GM19438 (cell line): ENCODE measurements around the gene ANKRD22.
A peak's percentile ranks its signal among the peaks of the same experiment; 100 is the strongest.
"Not testable (repeated sequence)": the region's sequence is repeated elsewhere in the genome, so short reads cannot be mapped to it uniquely, and the experiment has no call there.

Experiments used
- ATAC-seq: cut with Tn5 transposase; IDR thresholded peaks from one replicate; pipeline ENCODE4 v1.9.1; 2021; ENCODE audit warnings: low read depth; ENCODE audit not compliant: unreplicated experiment

The ANKRD22 gene

DNA sequence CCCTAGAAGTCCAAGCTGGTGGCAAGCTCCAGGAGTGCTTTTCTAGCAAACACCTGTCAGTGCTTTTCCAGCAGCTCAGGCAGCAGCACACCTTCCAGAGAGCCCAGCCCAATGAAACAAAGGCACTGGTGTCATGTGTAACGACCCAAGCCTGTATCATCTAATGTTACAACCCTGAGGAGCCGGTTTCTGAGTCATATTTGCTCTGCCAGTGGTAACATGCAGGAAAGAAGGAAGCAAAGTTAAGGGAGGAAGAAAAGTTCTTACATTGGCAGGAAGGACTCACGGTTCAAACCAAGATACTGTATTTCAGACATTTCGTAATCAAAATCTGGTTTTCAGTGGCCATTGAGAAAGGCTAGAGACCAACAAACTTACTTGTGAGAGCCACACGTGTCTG is at the start of gene ANKRD22:
Gene ANKRD22, minus strand, starts transcription at position 139 of the 400 bp plus-strand sequence. CDS start 237 bp downstream, outside the sequence.
- no peak for ATAC-seq

DNA sequence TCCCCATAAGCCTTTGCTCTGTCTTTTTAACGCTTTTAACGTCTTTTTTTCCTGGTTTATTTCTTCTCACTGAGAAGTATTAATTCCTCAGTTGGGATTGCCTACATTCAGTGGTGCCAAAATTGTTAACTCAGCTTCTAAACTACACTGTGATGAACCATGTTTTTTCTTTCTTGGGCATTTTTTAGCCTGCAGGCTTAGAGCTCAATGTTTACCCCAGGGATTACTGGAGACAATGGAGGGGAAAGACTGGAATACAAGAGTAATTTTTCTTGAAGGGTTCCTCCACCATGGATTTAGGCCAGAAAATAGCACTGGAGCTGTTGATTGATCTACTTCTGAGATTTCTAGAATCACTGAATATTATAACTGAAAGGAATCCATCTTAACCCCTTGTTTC is 48.2 kb upstream of the ANKRD22 start:
- ATAC-seq, result no peak

DNA sequence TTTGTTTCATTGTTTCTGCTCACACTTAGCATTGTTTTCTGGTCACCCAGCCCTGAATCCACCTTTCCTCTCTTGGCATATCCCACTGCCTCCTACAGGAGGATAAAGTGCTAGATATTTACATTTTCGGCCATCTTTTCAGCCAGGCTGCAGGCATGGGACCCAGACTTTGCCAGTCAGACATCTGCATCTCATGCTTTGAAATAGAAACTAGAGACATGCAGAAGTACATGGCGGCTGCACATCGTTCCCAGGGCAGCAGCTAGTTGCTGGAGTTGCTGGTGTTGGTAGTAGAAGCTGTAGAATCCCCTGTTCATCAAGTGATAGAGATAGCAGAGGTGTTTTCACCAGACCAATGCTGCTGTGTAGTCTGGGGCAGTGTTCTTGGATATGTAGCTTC is 47.1 kb upstream of the ANKRD22 start:
- ATAC-seq, result no peak

DNA sequence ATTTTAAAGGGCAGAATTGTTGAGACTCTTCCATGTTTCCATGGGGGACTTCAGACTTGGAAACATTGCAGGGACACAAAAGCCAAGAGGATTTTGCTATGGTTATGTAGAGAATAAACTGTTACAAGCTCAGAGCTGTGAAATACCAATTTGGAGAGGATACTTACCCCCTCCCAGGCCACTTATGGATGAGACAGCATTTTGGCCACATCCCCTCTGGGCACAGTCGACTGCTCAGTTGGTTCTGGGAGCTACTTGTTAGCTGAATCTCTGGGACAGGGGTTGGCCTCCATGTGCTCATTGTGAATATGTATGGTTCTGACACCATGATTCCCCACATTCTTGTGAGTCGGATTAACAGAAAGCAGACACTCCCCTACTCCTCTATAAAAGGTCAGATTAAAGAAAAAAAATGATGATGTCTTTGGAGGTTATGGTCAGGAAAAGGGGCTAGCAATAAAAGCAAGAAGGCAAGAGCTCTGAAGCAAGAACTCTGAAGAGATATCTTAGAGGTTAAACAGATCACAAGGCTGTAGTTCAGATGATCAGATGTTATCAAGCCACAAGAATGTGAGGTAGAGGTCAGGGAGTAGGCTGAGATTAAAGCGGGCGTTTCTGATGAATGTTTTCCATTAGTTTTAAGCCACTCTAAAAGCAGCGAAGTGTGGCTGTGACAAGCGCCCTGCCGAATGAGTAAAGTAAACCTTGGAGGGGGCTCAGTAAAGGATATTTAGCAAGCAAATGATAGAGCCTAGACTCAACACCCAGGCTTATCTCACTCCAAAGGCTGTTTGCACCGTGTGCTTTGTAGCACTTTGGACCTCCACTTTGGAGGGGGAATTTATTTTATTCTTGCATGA is 45.6 kb upstream of the ANKRD22 start:
- ATAC-seq, result no peak

DNA sequence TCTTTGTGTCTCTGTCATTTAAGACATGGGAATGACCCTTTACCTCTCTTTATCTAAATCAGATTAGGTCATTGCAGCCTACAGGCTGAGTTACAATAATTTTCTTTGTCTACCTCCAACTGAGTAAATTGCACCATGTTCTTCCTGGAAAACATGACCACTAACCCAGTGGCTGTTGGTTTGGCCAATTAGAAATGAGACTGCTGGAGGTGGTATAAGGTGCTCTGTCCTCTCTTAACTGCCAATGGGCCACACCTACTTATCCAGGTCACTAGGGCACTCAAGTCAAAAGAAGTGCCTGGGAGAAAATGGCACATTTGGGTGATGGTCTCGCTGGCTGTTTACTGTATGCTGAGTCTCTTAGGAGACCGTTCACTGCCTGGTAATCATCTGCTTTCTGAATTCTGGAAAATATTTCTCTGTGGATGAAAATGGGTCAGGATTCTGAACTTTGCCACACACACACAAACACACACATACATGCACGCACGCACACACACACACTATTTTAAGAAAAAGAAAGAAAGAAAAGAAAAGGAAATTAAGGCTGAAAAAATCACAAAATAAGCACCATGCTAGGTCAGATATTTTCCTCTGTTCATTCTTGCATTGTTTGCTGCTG is 44.8 kb upstream of the ANKRD22 start:
- ATAC-seq, result no peak

DNA sequence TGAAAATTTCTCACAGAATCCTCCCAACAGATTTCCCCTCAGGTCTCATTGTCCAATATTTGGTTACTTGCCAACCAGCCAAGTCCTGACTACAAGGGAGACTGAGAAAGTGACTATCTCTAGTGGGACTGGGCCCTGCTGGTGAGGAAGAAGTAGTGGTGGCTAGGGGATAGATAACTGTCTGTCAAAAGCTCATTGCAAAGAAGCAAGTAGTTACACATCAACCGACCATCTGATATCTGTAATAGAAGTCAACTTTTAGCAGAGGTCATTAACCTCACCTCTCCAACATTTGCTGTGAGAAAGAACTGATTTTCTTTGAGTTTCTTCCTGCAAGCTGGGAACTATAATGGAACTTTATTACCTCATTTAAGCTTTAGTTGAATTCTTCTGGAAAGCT is 43.6 kb upstream of the ANKRD22 start:
- no peak for ATAC-seq

DNA sequence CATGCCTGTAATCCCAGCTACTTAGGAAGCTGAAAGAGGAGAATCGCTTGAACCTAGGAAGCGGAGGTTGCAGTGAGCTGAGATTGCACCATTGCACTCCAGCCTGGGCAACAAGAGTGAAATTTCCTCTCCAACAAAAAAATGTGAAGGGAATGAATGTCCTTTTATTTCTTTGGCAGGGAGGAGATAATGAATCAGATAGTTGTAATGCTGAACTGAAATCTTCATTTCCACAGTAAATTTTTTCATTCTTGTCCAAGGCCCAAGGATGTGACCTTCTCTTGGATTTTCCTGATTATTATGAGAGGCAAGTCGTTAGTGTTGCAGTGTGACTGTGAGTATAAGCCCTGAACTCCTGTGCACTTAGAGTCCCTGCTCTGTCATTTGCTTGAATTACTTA is 42.0 kb upstream of the ANKRD22 start:
- no peak for ATAC-seq

DNA sequence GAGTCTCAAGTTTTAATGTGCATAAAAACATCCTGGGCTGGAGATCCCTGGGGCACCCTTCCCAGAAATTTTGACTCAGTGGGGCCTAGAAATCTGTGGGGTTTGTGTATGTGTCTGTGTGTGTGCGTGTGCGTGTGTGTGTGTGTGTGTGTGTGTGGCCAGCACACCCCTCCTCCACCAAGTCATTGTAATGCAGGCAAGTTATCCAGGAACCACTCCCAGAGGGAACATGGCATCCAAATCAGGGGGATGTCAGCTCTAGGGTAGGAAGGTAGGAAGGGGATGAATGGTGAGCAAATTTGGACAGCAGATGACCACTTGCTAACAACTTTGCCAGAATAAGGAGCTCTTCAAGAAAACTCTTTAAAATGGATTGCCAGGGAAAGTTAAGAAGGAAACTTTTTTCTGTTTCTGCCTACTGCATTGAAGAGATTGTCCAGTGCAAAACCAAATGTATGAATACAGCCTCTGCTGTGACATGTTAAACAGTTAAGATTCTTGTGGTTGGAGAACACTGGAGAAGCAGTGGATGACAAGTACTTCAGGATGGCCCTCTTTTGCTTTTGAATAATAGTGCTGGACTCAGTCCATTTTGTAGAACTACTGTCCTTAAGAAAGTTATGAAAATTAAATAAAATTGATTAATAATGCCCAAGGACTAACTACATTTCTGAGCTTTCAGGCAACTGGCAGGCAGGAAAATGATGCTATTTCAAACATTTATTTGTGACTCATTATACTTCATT is 40.8 kb upstream of the ANKRD22 start:
- no peak for ATAC-seq

DNA sequence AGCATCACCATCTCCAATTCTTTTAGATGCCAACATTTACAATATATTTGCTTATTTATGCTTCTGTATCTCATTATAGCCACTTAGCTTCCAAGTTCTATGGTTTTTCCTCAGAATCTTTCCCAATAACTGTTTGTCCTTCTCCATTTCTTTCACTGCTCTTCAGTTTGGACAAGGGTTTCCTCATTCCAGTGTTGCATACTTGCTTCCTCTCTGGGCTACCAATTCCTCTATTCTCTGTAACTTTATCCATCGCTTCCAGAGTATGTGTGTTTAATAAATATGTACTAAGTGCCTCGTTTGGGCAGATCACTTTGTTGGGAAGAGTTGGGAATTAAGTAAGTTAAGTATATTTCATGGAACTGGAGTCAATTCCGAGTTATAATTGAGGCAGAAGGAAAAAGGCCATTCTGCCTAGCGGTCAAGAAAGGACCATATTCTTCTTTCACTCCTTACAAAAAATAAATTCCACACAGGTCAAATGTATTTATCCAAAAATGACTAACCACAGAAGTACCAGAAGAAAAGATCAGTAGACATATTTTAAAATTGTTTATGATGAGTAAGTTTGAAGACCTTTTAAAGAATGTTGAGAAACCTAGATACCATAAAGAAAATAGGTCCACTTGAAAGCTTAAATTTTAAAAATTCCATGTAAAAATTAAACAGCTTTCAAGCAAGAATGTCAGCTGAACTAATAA is 39.2 kb upstream of the ANKRD22 start:
- ATAC-seq, result no peak

DNA sequence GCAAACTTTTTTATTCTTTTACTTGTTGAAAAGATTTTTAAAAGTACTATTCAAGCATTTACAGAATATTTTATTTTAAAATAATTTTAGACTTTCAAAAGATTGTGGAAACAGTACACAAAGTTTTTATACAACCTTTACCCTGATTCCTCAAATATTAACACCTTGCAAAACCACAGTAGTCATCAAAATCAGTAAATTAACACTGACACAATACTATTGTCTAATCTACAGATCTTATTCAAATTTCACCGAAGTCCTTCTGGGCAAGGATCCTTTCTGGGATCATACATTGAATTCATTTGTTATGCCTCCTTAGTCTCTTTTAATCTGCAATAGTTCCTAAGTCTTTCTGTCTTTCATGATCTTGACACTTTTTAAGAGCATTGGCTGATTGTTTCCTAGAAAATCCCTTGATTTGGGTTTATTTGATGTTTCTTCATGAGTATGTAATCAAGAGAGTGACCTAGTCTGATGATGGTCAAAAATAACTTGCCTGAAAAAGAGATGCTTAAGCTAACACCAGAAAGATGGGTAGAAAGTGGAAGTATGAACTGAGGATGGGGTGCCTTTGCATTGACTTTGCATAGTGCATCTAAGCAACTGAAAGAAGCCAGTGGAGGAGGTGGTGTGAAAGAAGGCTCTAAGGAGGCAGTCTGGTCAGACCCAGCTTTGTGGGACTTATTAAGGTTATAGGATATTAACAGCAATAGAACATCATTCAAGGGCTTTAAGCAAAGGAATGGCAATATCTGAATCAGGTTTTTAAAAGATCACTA is 38.1 kb upstream of the ANKRD22 start:
- ATAC-seq, result peak; percentile 50

DNA sequence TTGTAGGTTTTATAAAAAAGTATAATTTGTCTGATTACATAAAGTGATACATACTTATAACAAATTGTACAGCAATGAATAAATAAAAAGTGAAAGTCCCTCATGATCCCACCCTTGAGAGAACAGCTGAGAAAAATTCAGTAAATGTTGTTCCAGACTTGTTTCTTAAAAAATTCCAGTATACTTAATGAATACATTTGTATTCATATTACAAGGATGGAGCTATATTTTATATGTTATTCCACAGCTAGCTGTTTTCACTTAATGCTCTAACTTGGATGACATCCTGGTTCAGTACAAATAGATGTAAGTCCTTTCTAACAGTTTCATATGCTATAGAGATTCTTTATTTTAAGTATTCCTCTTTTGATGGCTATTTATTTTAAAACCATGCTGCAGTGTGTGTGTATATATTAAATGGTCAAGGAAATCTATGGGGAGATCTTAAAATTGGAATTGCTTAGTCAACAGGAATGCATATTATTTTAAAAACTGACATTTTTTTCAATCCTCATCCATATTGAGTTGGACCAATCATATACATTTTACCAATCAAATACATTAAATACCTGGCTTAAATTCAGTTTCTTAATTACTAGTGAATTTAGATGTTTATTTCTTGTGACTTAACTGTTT is 37.3 kb upstream of the ANKRD22 start:
- ATAC-seq, result no peak

DNA sequence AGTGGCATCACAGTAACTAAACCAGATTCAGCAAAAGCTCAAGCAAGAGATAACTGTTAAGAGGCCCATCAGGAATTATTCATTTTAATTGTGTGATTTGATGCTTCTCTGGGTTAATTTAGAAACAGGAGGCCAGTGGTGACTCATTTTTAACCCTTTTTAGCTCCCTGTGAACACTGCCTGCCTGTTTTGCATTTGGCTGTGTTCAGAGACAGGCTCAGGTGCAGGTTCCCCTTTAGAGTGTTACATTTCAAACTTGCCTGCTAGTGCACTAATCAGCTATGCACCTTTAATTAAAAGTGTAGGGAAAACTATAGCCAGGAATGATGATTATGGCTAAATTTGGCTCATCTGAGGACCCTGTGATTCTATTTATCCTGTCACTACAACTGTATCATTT is 34.9 kb upstream of the ANKRD22 start:
- no peak for ATAC-seq

DNA sequence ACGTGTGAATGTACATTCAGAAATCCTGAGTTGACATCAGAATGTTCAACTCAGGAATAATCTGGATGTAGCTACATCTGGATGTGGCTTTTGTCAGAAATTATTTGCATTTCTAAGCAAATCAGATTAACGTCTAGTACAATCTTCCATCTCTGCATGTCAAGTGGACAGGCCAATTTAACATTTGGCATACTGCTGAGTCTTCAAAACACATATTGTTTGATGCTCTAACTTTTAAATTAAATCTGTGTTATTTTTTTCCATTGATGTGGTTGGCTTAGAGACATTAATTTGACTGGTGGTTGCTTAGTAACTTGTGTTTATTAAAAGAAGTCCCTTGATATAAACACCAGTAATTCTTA is 31.8 kb upstream of the ANKRD22 start:
- no peak for ATAC-seq

DNA sequence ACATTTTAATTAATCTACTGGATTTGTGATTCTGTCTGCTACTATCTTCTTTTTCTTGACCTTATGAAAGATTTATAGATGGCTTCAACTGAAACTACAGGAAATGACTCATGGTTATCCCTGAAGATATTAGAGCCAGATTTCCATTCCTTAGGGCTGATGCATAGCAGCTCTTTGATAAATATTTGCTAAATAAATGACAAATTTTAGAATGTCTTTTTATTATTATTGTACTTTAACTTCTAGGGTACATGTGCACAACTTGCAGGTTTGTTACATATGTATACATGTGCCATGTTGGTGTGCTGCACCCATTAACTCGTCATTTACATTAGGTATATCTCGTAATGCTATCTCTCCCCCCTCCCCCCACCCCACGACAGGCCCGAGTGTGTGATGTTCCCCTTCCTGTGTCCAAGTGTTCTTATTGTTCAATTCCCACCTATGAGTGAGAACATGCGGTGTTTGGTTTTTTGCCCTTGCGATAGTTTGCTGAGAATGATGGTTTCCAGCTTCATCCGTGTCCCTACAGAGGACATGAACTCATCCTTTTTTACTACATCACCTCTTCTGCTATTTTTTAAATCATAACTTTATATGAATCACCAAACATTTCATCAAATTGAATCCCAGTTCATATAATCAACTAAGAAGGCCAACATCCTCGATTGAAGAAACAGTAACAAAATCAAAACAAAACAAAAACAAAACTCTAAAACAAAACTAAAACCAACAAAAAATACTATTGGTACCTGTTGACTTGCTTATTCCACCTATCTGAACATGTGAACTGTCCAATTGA is 31.2 kb upstream of the ANKRD22 start:
- not testable (repeated sequence) for ATAC-seq

DNA sequence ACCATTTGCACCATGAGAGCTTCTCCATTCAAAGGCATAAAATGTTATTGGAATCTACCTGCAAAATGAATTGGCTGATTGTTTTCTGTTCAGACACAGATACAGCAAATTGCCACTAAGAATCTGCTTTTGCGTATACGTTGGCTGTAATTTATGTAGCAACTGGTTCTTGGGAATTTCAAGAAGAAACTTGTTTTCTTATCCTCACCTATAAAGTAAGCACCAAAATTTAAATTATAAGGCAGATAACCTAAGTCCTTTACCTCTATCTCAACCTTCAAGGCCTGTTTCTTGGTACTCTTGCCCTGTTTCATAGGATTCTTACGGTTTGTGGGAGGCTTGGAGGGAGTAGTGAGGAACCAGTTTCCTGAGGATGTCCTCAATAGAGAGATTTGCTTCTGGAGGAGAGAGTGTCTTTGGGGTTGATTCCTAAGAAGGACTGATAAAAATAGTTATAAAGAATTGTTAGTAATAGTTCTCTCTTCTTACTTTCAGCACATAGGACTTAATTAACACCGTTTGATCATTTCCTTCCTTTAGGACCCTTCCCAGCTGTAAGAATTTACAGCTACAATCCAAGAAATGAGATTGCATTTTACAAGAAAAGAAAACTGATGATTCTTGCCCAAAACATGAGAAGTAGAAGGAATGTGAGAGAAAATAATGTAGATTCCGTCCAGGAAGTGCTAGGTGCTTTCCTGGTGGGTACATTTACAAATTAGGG is 30.4 kb upstream of the ANKRD22 start:
- ATAC-seq, result no peak

DNA sequence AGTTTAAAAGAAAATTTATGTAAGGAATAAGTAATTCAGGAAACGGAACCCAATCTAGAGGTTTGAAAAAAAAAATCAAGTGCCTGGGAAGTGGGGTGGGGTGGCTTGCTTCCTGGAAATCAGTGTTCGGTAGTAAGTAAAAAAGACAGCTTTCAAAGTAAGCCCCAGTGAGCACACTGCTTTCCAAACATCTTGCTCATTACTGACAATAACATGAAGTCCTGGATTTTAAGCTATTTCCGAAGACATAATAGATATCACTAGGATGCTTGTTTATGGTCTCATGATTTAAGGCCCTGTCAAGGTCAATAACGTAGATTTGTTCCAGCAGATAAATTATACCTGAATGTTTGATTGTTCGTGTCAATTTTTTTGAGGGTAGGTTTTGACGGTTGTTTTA is 29.7 kb upstream of the ANKRD22 start:
- ATAC-seq, result no peak

DNA sequence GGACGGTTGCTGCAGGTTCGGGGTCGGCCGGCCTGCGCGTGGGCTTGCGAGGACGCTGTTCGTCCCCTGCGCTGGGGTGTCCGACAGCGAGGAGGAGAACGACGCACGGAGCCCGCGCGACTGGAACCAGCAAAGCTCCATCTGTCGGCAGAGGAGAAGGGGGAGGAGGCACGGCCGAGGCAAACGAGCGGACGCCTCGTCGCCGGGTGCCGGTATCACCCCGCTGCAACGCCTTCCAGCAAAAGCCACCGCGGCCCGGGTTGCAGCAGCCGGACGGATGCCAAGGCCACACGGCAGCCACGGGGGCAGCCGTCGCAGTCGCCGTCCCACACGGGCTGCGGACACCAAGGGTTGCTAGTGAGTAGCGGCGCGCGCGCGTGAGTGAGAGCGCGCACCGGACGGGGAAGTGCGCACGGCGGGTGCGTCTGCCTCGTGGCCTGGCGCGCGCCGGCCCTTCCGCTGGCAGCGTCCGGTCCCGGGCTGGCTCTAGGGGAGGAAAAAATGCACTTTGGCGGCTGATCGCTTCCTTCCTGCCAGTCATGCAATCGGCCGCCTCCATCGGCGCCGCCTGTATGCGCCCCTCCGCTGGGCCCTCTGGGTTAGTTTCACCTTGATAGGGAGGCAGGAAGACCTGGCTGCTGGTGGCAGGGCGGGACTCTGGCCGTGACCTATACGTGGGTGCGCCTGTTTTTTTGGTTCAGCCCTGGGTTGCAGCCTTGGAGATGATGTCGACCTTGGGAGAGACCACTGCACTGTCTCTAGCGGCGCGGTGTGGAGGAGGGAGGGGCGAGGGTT is 28.8 kb upstream of the ANKRD22 start:
- peak; percentile 68 for ATAC-seq
